ENCODE data around the gene AFAP1L1. TPM values are rescaled to one million over a fixed set of nuclear protein-coding genes. Genes with fewer than 3 reads are reported as not detected.
"Not testable (repeated sequence)": the region's sequence is repeated elsewhere in the genome, so short reads cannot be mapped to it uniquely, and the experiment has no call there.

AFAP1L1 gene
- total RNA-seq, 1 donor = under 0.01 TPM

DNA sequence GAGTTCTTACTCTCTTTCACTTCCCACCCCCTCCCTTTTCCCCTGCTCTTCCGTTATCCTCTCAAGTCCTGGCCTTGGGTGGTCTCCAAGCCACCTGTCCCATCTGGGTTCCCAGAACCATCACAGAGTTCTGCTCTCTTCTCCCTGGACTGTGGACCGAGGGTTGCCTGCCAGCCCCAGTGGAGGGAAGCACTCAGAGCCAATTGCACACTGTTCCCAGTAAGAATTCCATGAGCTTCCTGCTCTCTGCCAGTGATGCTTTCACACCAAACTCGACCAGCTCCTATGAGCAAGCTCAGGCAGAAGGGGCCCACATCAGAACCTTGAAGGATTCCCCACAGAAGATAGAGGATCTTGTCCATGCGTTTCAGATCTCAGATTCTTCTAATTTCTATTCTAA is 20.1 kb upstream of the AFAP1L1 start:
- H3K27me3 ChIP-seq (ENCODE audit: insufficient read depth, low read length) = no peaks in the 10 kb centered on the region
- no peak overlapping the region for H3K4me3 ChIP-seq (ENCODE audit: low read length)
- no peaks in the 10 kb centered on the region for H3K4me1 ChIP-seq (ENCODE audit: insufficient read depth, low read length)
- no peaks in the 10 kb centered on the region for H3K9me3 ChIP-seq (ENCODE audit: low read depth, low read length)

DNA sequence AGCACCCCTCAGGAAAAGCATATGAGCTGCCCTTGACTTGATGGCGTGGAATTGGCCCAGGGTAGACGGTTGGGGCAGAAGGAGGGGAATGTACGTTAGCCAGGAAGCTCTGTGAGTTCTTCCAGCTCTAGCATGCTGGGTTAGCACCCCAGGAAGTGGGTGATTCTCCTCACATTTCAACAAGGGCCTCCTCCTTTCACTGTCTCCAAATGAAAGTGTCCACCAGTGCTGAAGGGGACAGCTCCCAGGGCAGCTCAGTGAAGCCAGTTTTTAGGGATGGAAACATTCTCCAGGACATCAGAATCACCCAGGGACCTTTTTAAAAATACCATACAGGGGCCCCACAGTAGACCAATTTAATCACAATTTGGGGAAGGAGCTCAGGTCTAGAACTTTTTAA is 17.2 kb upstream of the AFAP1L1 start:
- Histone ChIP-seq H3K4me3 (ENCODE audit: low read length) (no peak overlapping the region), H3K9me3 (ENCODE audit: low read depth, low read length) (no peaks in the 10 kb centered on the region), H3K4me1 (ENCODE audit: insufficient read depth, low read length) (no peaks in the 10 kb centered on the region), H3K27me3 (ENCODE audit: insufficient read depth, low read length) (no peaks in the 10 kb centered on the region)

- H3K4me3 ChIP-seq (ENCODE audit: low read length) = no peak overlapping the region
- no peaks in the 10 kb centered on the region for H3K27me3 ChIP-seq (ENCODE audit: insufficient read depth, low read length)
- no peaks in the 10 kb centered on the region for H3K9me3 ChIP-seq (ENCODE audit: low read depth, low read length)
- peaks cover 4% of the 10 kb centered on the region for H3K4me1 ChIP-seq (ENCODE audit: insufficient read depth, low read length)
Measured at GRCh38 chr5:149256451-149256850, 15.2 kb upstream of the AFAP1L1 start.

DNA sequence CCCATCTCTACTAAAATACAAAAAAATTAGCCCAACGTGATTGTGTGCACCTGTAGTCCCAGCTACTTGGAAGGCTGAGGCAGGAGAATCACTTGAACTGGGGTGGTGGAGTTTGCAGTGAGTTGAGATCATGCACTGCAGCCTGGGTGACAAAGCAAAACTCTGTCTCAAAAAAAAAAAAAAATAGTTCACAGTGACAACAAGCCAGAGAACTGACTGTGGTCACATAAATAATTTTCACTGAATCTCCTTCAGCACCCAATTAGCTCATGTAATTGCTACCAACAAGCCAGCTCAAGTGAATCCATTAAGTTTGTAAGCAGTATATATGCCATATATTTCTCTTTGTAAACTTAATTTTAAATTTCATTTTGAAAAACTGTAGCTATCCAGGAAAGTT is 14.5 kb upstream of the AFAP1L1 start:
- Histone ChIP-seq H3K4me3 (ENCODE audit: low read length) (no peak overlapping the region), H3K4me1 (ENCODE audit: insufficient read depth, low read length) (peaks cover 4% of the 10 kb centered on the region), H3K27me3 (ENCODE audit: insufficient read depth, low read length) (no peaks in the 10 kb centered on the region), H3K9me3 (ENCODE audit: low read depth, low read length) (no peaks in the 10 kb centered on the region)

DNA sequence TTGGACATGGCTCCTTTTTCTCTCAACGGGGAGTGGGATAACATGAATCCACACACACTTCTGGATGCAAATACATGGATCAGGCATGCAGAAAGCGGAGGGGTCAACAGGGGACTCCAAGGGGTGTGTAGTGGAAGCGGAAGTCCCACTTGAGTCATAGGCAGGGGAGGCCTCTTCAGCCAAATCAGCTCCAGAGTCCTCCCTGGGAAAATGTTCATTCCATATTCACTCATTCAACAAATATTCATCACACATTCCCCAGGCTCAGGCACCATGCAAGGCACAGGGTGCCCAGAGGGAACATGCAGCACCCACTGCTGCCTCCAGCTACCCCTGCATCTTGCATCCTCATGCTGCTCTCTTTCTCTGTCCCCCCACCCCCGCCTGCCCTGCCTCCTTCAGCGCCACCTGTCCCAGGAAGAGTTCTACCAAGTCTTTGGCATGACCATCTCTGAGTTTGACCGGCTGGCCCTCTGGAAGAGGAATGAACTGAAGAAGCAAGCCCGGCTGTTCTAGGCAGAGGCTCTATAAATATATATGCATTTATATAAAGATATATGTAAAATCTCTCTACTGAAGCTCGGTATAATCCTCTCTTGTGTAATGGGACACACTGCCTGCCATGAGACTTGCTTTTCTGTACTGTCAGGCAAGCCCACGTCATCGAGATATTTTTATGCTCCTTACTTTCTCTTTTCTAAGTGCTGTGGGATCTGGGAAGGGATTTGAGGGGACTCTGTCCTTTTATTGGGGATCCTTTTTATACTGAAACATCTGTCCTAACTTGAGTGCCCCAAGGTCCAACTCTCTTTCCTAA is 13.6 kb upstream of the AFAP1L1 start:
- H3K4me3 ChIP-seq (ENCODE audit: low read length) = no peak overlapping the region
- peaks cover 4% of the 10 kb centered on the region for H3K4me1 ChIP-seq (ENCODE audit: insufficient read depth, low read length)
- no peaks in the 10 kb centered on the region for H3K27me3 ChIP-seq (ENCODE audit: insufficient read depth, low read length)
- H3K9me3 ChIP-seq (ENCODE audit: low read depth, low read length) = no peaks in the 10 kb centered on the region

DNA sequence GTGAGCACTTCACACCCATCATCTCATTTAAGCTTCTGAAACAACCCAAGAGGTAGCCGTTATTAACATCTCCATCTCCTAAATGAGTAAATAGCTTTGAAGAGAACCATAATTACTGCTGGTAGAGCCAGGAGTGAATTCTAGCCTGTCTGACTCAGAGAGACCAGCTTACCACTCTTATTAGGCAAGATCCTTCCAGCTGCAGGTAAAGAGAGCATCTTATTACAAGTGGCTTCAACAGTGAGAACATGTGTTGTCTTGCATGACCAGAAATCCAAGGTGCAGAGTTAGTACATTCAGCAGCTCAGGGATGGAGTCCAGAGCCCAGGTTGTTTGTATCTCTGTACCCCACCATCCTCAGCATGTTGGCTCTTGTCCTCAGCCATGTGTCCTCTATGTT is 10.9 kb upstream of the AFAP1L1 start:
- H3K4me3 ChIP-seq (ENCODE audit: low read length) = no peak overlapping the region
- H3K4me1 ChIP-seq (ENCODE audit: insufficient read depth, low read length) = peaks cover 4% of the 10 kb centered on the region
- no peaks in the 10 kb centered on the region for H3K27me3 ChIP-seq (ENCODE audit: insufficient read depth, low read length)
- H3K9me3 ChIP-seq (ENCODE audit: low read depth, low read length) = no peaks in the 10 kb centered on the region

GRCh38 chr5:149261246-149261645 is 10.4 kb upstream of the AFAP1L1 start:
- Histone ChIP-seq H3K4me1 (ENCODE audit: insufficient read depth, low read length) (peaks cover 4% of the 10 kb centered on the region), H3K9me3 (ENCODE audit: low read depth, low read length) (no peaks in the 10 kb centered on the region), H3K27me3 (ENCODE audit: insufficient read depth, low read length) (no peaks in the 10 kb centered on the region), H3K4me3 (ENCODE audit: low read length) (no peak overlapping the region)

- peaks cover 4% of the 10 kb centered on the region for H3K4me1 ChIP-seq (ENCODE audit: insufficient read depth, low read length)
- no peaks in the 10 kb centered on the region for H3K9me3 ChIP-seq (ENCODE audit: low read depth, low read length)
- H3K4me3 ChIP-seq (ENCODE audit: low read length) = no peak overlapping the region
- H3K27me3 ChIP-seq (ENCODE audit: insufficient read depth, low read length) = no peaks in the 10 kb centered on the region
Measured at GRCh38 chr5:149262315-149262714, 9.3 kb upstream of the AFAP1L1 start.

- Histone ChIP-seq H3K9me3 (ENCODE audit: low read depth, low read length) (peaks cover 7% of the 10 kb centered on the region), H3K4me3 (ENCODE audit: low read length) (no peak overlapping the region), H3K27me3 (ENCODE audit: insufficient read depth, low read length) (no peaks in the 10 kb centered on the region), H3K4me1 (ENCODE audit: insufficient read depth, low read length) (peaks cover 4% of the 10 kb centered on the region)
Measured at GRCh38 chr5:149264439-149265067, 7.1 kb upstream of the AFAP1L1 start.

GRCh38 chr5:149265068-149265465 is 6.6 kb upstream of the AFAP1L1 start:
- Histone ChIP-seq H3K27me3 (ENCODE audit: insufficient read depth, low read length) (peaks cover 3% of the 10 kb centered on the region), H3K4me3 (ENCODE audit: low read length) (no peak overlapping the region), H3K9me3 (ENCODE audit: low read depth, low read length) (peaks cover 7% of the 10 kb centered on the region), H3K4me1 (ENCODE audit: insufficient read depth, low read length) (peaks cover 4% of the 10 kb centered on the region)

GRCh38 chr5:149265597-149265996 is 6.1 kb upstream of the AFAP1L1 start:
- H3K9me3 ChIP-seq (ENCODE audit: low read depth, low read length) = peaks cover 7% of the 10 kb centered on the region
- peaks cover 4% of the 10 kb centered on the region for H3K4me1 ChIP-seq (ENCODE audit: insufficient read depth, low read length)
- H3K27me3 ChIP-seq (ENCODE audit: insufficient read depth, low read length) = peaks cover 6% of the 10 kb centered on the region
- H3K4me3 ChIP-seq (ENCODE audit: low read length) = no peak overlapping the region

- Histone ChIP-seq H3K27me3 (ENCODE audit: insufficient read depth, low read length) (peaks cover 21% of the 10 kb centered on the region), H3K4me1 (ENCODE audit: insufficient read depth, low read length) (peaks cover 11% of the 10 kb centered on the region), H3K4me3 (ENCODE audit: low read length) (no peak overlapping the region), H3K9me3 (ENCODE audit: low read depth, low read length) (peaks cover 7% of the 10 kb centered on the region)
Measured at GRCh38 chr5:149267241-149267973, 4.3 kb upstream of the AFAP1L1 start.

DNA sequence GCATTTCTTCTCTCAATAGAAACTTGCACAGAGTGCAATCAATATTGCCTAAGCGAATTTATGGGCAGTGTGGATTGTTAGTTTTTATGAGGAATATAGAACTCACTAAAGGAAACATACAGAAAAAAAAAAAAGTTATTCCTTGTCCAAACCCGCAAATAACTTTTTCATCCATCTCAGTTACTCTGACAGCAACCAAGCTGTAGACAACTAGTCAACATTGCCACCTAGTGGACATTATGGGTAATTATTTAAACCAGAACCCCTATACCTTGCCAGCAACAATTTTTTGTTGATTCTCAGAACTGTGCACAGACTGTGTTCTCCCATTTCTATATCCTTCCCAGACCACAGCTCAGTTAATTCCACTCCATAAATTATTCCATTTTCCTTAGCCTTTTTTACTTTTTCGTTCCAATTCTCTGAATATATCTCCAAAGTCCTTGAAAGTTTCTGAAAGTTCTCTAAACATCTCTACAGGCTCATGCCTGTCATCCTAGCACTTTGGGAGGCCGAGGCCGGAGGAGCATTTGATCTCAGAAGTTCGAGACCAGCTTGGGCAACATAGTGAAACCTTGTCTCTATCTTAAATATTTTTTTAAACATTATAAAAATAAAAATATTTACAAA is 2.6 kb upstream of the AFAP1L1 start:
- Histone ChIP-seq H3K4me1 (ENCODE audit: insufficient read depth, low read length) (peaks cover 12% of the 10 kb centered on the region), H3K4me3 (ENCODE audit: low read length) (no peak overlapping the region), H3K27me3 (ENCODE audit: insufficient read depth, low read length) (peaks cover 34% of the 10 kb centered on the region), H3K9me3 (ENCODE audit: low read depth, low read length) (peaks cover 7% of the 10 kb centered on the region)

GRCh38 chr5:149271195-149271715 is 404 bp upstream of the AFAP1L1 start:
- Histone ChIP-seq H3K4me1 (ENCODE audit: insufficient read depth, low read length) (peaks cover 12% of the 10 kb centered on the region), H3K4me3 (ENCODE audit: low read length) (no peak overlapping the region), H3K27me3 (ENCODE audit: insufficient read depth, low read length) (peaks cover 34% of the 10 kb centered on the region), H3K9me3 (ENCODE audit: low read depth, low read length) (peaks cover 7% of the 10 kb centered on the region)

- peaks cover 12% of the 10 kb centered on the region for H3K4me1 ChIP-seq (ENCODE audit: insufficient read depth, low read length)
- H3K4me3 ChIP-seq (ENCODE audit: low read length); H3K9me3 ChIP-seq (ENCODE audit: low read depth, low read length): not testable (repeated sequence)
- peaks cover 34% of the 10 kb centered on the region for H3K27me3 ChIP-seq (ENCODE audit: insufficient read depth, low read length)
Measured at GRCh38 chr5:149272781-149273180, 1.1 kb downstream of the AFAP1L1 start.

Data from mononuclear cell (primary cell).